Measurements from ENCODE around the gene TRIM9.
"Not testable (repeated sequence)": the region's sequence is repeated elsewhere in the genome, so short reads cannot be mapped to it uniquely, and the experiment has no call there.

Gene TRIM9

DNA sequence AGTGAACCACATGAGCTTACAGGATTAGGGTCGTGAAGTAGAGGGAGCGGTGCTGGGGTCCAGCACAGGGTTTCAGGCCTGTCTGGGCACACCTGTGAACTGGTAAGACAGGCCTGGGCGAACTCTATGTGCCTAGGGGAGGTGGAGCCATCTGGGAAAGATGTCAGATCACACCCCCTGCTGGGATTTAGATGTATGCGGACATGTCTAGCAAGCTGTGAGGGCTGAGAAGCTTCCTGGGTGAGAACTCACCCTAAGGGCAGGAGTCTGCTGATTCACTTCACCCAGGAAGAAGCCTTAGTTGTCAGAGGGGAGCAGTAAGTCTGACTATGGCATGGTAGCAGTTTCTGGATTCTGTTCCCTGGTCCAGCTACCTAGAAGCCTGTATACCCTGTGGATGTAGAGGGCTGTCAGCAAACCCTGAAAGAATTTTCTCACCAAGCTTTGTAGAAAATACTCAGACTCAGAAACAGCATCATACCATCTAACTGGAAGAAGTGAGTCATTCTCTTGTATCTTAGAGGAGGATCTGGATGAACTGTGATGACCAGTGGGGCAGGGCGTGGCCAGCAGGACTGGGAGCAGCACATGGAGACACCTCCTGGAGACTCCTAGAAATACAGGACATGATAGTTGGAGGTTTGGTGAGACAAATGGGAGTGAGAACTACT, 139.4 kb downstream of the TRIM9 start:
- DNase-seq = peak; percentile 48

GRCh38 chr14:50954811-50955372, 140.0 kb downstream of the TRIM9 start:
- DNase-seq = no peak

DNA sequence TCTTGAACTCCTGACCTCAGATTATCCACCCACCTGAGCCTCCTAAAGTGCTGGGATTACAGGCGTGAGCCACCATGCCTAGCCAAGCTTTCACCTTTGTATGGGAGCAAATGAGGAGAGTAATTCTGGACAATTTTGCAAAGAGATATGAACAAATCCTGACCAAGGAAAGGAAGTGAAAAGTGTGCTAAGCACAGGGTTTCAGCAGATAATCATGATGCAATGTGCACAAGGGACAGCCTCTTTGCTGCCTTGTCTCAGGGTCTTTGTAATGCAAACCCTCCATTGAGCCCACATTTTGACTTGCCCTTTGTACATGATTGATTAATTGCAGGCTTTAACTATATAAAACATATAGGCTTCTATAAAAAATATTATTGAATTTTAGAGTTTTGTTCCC, 141.4 kb downstream of the TRIM9 start:
- no peak for DNase-seq

- DNase-seq = no peak
Measured at GRCh38 chr14:50951032-50951431, 143.9 kb downstream of the TRIM9 start.

DNA sequence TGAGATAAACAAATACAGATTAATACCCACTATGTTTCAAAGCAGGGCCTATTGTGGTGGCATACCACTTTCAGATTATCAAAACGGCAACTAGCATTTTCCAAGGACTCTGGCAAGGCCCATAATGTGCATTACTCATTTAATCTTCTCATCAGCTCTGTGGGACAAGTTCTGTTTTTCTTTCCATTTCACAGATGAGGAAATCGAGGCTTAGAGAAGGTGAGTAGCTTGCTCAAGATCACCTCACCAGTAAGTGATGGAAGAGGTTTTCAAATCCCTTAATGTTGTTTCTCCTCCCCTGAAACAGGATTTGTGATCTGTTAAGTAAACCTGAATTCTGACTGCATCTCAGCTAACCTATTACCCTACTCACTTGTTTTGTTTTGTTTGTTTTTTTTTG, 146.7 kb downstream of the TRIM9 start:
- DNase-seq = no peak

DNA sequence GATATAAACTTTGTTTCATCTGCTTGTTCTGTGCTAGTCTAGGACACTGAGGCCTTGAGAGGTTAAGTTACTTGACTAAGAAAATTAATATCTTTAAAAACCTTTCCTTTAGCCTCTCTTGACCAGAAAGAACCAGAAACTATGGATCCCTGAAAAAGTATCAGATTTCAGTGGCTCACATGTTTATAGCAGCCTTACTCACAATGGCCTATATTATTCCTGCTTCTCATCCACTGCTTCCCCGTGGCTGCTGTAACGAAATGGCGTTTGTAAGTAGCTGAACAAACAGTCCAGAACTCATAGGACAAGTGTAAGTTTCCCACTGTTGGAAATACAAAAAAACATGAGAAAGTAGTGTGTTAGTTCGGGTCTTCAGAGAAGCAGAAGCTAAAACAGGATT, 147.5 kb downstream of the TRIM9 start:
- DNase-seq = no peak

- no peak for DNase-seq
Measured at GRCh38 chr14:50946234-50946935, 148.5 kb downstream of the TRIM9 start.

- DNase-seq = no peak
Measured at GRCh38 chr14:50944647-50945413, 150.1 kb downstream of the TRIM9 start.

DNA sequence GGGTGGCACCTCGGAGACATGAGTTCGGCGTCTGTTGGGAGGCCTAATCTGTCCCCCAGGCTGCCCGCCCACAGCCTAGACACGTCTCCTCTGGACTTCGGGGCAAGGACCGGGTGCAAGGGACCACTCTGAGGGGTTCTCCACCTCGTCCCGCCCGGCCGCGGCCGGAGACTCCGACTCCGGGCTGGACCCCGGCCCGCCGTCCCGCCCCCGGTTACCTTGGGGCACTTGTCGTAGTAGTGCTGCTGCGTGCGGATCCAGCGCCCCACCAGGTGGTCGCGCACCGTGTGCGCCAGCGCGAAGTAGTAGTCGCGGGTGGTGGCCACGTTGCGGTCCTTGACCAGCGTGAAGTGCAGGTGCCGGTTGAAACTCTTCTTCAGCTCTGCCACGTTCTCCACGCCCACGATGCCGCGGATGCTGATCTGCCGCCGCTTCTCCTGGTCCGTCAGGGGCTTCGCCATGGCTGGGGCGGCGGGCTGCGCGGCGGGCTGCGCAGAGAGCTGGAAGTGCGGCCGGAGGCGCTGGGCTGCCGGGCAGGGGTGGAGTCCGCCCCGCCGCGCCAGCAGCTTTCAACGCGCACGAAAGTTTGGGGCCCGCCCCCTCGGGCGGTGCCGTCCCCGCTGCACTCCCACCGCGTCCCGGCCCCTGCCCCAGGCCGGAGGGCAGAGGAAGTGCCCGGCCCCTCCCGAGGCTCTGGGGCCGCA, 150.8 kb downstream of the TRIM9 start, which contains the start of gene PYGL:
Gene PYGL (minus strand): TSS at position 541 of the 704 bp plus-strand sequence. CDS start 80 bp downstream, at position 461.
- DNase-seq = peak; percentile 85

- DNase-seq = no peak
Measured at GRCh38 chr14:50943261-50943942, 151.5 kb downstream of the TRIM9 start.

DNA sequence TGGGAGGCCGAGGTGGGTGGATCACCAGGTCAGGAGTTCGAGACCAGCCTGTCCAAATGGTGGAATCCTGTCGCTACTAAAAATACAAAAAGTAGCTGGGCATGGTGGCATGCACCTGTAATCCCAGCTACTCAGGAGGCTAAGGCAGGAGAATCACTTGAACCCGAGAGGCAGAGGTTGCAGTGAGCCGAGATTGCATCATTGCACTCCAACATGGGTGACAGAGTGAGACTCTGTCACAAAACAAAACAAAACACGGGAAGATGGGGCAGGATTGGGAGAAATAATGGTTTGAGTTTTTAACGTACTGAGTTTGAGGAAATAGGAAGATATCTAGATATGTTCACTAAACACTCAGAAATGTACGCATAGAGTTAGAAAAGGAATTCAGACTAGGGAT, 153.3 kb downstream of the TRIM9 start:
- not testable (repeated sequence) for DNase-seq

DNA sequence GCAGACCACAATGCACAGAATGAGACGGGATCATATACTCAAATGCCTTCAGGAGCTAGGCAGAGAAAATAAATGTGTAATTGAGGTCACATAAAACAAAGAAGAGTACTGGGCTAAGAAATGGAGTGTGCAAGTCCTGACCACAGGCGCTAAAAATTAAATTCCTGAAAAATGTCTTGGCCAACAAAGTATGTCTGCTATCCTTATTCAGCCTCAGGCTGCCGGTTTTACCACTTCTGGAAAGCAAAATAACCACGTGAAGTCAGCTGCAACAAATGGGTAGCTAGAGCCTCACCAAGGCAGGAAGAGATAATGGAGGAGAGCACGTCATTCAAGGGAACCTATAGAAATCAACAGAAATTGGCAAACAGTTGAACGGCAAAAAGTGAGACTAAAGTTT, 153.8 kb downstream of the TRIM9 start:
- no peak for DNase-seq

- DNase-seq = no peak
Measured at GRCh38 chr14:50937800-50938199, 157.1 kb downstream of the TRIM9 start.

- DNase-seq = no peak
Measured at GRCh38 chr14:50937325-50937724, 157.6 kb downstream of the TRIM9 start.

GRCh38 chr14:50936882-50937281, 158.0 kb downstream of the TRIM9 start:
- DNase-seq = no peak

DNA sequence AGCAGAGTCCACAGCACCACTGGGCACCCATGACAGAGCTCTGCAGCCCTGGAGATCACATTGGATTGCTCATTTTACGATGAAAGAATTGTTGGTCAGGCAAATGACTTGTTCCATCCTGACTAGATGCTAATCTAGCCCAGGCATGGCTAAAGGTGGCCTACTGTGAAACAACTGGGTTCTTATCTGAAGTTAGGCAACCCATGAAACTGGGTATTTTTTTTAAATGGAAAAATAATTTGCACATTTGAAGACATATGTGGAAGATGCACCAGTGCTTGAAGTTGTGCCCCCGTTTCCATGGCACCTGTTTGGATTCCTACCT, 158.9 kb downstream of the TRIM9 start:
- no peak for DNase-seq

- DNase-seq = no peak
Measured at GRCh38 chr14:50935126-50936015, 159.5 kb downstream of the TRIM9 start.

DNA sequence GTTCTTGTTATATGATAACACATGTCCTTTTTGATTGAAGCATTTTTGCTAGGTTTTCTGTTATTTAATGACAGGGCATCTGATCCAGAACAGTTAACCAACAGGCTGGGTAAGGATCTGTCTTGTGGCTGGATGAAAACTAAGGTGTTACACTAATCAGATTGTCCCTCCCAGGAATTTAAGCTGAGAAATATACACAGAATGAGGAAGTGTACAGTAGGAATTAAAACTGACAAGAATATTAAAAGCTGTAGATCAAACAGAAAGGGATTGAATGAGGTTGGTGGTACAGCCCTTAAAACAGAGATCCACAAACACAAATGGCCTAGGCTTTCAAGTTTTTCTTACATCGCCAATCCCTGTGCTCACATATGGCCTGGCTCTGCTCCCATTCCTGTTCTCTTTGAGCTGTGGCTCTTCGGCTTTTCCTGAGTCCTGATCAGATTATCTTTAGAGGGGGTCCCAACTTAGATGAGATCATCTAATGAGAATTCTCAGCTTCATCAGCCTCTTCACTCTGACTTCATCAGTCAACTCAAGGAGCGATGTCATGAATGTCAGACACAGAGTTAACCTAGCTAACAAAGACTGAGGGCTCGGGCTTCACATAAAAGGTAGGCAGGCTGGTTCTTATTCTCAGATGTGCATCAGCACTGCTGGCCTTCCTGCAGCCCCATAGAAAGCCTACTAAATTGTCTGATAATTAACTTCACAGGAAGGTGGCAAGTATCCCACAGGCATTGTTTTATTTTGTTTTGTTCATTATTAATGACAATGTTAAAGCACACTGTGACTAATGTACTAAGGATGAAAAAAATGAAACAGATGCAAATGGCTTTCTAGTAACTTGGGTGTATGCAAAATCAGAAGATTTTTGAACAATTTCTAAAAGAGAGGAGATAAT, 162.1 kb downstream of the TRIM9 start:
- DNase-seq = no peak

GRCh38 chr14:50932156-50932555, 162.7 kb downstream of the TRIM9 start:
- DNase-seq = no peak

DNA sequence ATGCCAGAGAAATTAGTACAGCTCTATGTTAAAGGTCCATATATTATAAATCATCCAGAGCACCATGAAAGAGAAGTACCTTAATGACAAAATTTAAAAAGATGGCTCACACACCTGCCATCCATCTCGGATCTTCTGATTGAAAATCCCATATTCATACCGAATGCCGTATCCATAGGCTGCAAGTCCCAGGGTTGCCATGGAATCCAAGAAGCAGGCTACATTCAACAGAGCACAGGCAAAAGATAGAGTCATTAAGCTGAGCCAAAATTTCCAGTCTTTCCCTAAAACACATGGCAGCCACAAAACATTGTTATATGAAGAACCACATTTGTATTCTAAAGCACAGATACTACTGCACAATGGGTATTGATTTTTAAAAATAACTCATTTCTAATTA, 163.3 kb downstream of the TRIM9 start:
- DNase-seq = no peak
